ENCODE measurements around the gene NCS1.

NCS1 gene

DNA sequence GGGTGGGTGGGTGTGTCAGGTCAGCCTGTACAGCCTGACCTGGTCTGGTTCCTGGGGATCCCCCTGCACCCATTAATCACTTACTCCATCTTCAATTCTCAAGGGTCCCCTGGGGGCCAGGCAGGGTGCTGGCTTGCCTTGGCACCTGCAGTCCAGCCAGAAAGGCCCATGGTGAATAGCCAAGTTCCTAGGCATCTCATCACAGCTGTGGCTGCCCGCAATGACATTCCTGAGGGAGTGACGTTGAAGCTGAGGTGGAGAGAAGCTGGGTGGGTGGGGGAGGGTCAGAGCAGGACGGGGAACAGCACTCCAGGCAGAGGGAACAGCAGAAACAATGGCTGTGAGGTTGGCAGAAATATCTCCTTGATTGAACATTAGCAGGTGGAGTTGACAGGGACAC is 103.9 kb downstream of the NCS1 start (continued):
- TF ChIP-seq ZBTB26 (tag by site-specific recombination; optimal IDR thresholded peaks at IDR 0.05) (no peak), SETDB1 (IDR thresholded peaks at IDR 0.05; ENCODE audit: insufficient read length, low read length) (no peak), MEIS1 (CRISPR knock-in tag; IDR thresholded peaks at IDR 0.05; ENCODE audit: borderline replicate concordance) (no peak), ZXDB (tag by site-specific recombination; IDR thresholded peaks at IDR 0.05) (no peak), ZNF311 (tag by site-specific recombination; IDR thresholded peaks at IDR 0.05; ENCODE audit: borderline replicate concordance) (no peak)
- TF ChIP-seq, protein P1, sequence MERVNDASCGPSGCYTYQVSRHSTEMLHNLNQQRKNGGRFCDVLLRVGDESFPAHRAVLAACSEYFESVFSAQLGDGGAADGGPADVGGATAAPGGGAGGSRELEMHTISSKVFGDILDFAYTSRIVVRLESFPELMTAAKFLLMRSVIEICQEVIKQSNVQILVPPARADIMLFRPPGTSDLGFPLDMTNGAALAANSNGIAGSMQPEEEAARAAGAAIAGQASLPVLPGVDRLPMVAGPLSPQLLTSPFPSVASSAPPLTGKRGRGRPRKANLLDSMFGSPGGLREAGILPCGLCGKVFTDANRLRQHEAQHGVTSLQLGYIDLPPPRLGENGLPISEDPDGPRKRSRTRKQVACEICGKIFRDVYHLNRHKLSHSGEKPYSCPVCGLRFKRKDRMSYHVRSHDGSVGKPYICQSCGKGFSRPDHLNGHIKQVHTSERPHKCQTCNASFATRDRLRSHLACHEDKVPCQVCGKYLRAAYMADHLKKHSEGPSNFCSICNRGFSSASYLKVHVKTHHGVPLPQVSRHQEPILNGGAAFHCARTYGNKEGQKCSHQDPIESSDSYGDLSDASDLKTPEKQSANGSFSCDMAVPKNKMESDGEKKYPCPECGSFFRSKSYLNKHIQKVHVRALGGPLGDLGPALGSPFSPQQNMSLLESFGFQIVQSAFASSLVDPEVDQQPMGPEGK (tag by site-specific recombination; IDR thresholded peaks at IDR 0.05): no peak

GRCh38 chr9:130276955-130277354 is 104.8 kb downstream of the NCS1 start:
- ChIA-PET POLR2A (no interaction called here), CTCF (interaction anchor here (1.1 to 1.5 kb wide), 3 partner anchors 13 to 170 kb away, joined by 4 to 6 read pairs (median 5); no protein-coding TSS in a partner anchor)
- H3K9me3 ChIP-seq (ENCODE audit: control insufficient read depth, insufficient read depth, low read depth, low read length): no peaks in the 10 kb centered on the region
- no peak overlapping the region for H3K4me3 ChIP-seq (ENCODE audit: low read depth, low read length)
- no peak overlapping the region for H3K27ac ChIP-seq (ENCODE audit: extremely low read depth, low read depth, low read length)
- H3K36me3 ChIP-seq (ENCODE audit: control insufficient read depth in 2 of 2, insufficient read depth in 1 of 2, low read length in 2 of 2): no peaks in the 10 kb centered on the region
- TF ChIP-seq, protein P2, sequence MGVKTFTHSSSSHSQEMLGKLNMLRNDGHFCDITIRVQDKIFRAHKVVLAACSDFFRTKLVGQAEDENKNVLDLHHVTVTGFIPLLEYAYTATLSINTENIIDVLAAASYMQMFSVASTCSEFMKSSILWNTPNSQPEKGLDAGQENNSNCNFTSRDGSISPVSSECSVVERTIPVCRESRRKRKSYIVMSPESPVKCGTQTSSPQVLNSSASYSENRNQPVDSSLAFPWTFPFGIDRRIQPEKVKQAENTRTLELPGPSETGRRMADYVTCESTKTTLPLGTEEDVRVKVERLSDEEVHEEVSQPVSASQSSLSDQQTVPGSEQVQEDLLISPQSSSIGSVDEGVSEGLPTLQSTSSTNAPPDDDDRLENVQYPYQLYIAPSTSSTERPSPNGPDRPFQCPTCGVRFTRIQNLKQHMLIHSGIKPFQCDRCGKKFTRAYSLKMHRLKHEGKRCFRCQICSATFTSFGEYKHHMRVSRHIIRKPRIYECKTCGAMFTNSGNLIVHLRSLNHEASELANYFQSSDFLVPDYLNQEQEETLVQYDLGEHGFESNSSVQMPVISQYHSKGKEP (tag by site-specific recombination; IDR thresholded peaks at IDR 0.05): no peak
- TF ChIP-seq ZNF521 (tag by site-specific recombination; IDR thresholded peaks at IDR 0.05) (no peak), KLF16 (tag by site-specific recombination; IDR thresholded peaks at IDR 0.05) (no peak), MZF1 (tag by site-specific recombination; IDR thresholded peaks at IDR 0.05; ENCODE audit: borderline replicate concordance) (no peak), ZNF394 (tag by site-specific recombination; IDR thresholded peaks at IDR 0.05; ENCODE audit: borderline replicate concordance) (no peak), SALL2 (tag by site-specific recombination; IDR thresholded peaks at IDR 0.05; ENCODE audit: borderline replicate concordance) (no peak), ZNF302 (tag by site-specific recombination; IDR thresholded peaks at IDR 0.05; ENCODE audit: low read depth) (no peak), OVOL3 (tag by site-specific recombination; IDR thresholded peaks at IDR 0.05) (no peak), ZNF239 (tag by site-specific recombination; IDR thresholded peaks at IDR 0.05) (no peak), ZEB2 (tag by site-specific recombination; IDR thresholded peaks at IDR 0.05) (no peak), ZNF10 (tag by site-specific recombination; IDR thresholded peaks at IDR 0.05) (no peak), ZNF266 (tag by site-specific recombination; IDR thresholded peaks at IDR 0.05; ENCODE audit: low read depth) (no peak), ZNF843 (tag by site-specific recombination; IDR thresholded peaks at IDR 0.05) (no peak), ZNF654 (tag by site-specific recombination; IDR thresholded peaks at IDR 0.05; ENCODE audit: low read depth) (no peak)
- TF ChIP-seq, protein P3, sequence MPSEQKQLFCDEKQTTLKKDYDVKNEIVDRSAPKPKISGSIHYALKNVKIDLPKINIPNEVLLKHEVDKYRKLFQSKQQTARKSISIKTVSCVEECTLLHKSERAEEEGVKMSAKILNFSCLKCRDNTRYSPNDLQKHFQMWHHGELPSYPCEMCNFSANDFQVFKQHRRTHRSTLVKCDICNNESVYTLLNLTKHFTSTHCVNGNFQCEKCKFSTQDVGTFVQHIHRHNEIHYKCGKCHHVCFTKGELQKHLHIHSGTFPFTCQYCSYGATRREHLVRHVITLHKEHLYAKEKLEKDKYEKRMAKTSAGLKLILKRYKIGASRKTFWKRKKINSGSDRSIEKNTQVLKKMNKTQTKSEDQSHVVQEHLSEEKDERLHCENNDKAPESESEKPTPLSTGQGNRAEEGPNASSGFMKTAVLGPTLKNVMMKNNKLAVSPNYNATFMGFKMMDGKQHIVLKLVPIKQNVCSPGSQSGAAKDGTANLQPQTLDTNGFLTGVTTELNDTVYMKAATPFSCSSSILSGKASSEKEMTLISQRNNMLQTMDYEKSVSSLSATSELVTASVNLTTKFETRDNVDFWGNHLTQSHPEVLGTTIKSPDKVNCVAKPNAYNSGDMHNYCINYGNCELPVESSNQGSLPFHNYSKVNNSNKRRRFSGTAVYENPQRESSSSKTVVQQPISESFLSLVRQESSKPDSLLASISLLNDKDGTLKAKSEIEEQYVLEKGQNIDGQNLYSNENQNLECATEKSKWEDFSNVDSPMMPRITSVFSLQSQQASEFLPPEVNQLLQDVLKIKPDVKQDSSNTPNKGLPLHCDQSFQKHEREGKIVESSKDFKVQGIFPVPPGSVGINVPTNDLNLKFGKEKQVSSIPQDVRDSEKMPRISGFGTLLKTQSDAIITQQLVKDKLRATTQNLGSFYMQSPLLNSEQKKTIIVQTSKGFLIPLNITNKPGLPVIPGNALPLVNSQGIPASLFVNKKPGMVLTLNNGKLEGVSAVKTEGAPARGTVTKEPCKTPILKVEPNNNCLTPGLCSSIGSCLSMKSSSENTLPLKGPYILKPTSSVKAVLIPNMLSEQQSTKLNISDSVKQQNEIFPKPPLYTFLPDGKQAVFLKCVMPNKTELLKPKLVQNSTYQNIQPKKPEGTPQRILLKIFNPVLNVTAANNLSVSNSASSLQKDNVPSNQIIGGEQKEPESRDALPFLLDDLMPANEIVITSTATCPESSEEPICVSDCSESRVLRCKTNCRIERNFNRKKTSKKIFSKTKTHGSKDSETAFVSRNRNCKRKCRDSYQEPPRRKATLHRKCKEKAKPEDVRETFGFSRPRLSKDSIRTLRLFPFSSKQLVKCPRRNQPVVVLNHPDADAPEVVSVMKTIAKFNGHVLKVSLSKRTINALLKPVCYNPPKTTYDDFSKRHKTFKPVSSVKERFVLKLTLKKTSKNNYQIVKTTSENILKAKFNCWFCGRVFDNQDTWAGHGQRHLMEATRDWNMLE (tag by site-specific recombination; conservative IDR thresholded peaks at IDR 0.05; ENCODE audit: low read depth): no peak
- TF ChIP-seq, protein P4, sequence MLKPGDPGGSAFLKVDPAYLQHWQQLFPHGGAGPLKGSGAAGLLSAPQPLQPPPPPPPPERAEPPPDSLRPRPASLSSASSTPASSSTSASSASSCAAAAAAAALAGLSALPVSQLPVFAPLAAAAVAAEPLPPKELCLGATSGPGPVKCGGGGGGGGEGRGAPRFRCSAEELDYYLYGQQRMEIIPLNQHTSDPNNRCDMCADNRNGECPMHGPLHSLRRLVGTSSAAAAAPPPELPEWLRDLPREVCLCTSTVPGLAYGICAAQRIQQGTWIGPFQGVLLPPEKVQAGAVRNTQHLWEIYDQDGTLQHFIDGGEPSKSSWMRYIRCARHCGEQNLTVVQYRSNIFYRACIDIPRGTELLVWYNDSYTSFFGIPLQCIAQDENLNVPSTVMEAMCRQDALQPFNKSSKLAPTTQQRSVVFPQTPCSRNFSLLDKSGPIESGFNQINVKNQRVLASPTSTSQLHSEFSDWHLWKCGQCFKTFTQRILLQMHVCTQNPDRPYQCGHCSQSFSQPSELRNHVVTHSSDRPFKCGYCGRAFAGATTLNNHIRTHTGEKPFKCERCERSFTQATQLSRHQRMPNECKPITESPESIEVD (tag by site-specific recombination; IDR thresholded peaks at IDR 0.05): no peak
- TF ChIP-seq, protein P5, sequence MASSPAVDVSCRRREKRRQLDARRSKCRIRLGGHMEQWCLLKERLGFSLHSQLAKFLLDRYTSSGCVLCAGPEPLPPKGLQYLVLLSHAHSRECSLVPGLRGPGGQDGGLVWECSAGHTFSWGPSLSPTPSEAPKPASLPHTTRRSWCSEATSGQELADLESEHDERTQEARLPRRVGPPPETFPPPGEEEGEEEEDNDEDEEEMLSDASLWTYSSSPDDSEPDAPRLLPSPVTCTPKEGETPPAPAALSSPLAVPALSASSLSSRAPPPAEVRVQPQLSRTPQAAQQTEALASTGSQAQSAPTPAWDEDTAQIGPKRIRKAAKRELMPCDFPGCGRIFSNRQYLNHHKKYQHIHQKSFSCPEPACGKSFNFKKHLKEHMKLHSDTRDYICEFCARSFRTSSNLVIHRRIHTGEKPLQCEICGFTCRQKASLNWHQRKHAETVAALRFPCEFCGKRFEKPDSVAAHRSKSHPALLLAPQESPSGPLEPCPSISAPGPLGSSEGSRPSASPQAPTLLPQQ (tag by site-specific recombination; IDR thresholded peaks at IDR 0.05): no peak
- no peaks in the 10 kb centered on the region for H3K4me1 ChIP-seq (ENCODE audit: control insufficient read depth, insufficient read depth, low read length)
